ENCODE measurements around the gene NRG3. TPM values are rescaled to one million over a fixed set of nuclear protein-coding genes. Genes with fewer than 3 reads are reported as not detected.

The NRG3 gene
- total RNA-seq, 1 donor from 2014 or later = not detected

- no peak for ATAC-seq
Observed at GRCh38 chr10:82856957-82857613, 982.1 kb downstream of the NRG3 start.

GRCh38 chr10:82861889-82862288 lies 986.9 kb downstream of the NRG3 start:
- no peak for ATAC-seq

GRCh38 chr10:82865366-82865765 lies 990.4 kb downstream of the NRG3 start:
- ATAC-seq = no peak

- ATAC-seq = no peak
Observed at GRCh38 chr10:82866424-82867020, 991.5 kb downstream of the NRG3 start.

GRCh38 chr10:82867056-82867455 lies 992.1 kb downstream of the NRG3 start:
- no peak for ATAC-seq

GRCh38 chr10:82874671-82875070 lies 999.7 kb downstream of the NRG3 start:
- ATAC-seq = no peak

GRCh38 chr10:82880776-82881290 lies 1005.8 kb downstream of the NRG3 start:
- ATAC-seq = no peak

- no peak for ATAC-seq
Observed at GRCh38 chr10:82882722-82883121, 1007.7 kb downstream of the NRG3 start.

GRCh38 chr10:82883603-82884002 lies 1008.6 kb downstream of the NRG3 start:
- no peak for ATAC-seq

- no peak for ATAC-seq
Observed at GRCh38 chr10:82887488-82887887, 1012.5 kb downstream of the NRG3 start.

- no peak for ATAC-seq
Observed at GRCh38 chr10:82888809-82889455, 1013.9 kb downstream of the NRG3 start.

GRCh38 chr10:82889728-82890127 lies 1014.7 kb downstream of the NRG3 start:
- no peak for ATAC-seq

- ATAC-seq = no peak
Observed at GRCh38 chr10:82890573-82890972, 1015.6 kb downstream of the NRG3 start.

GRCh38 chr10:82908096-82908495 lies 1033.1 kb downstream of the NRG3 start:
- ATAC-seq = no peak

GRCh38 chr10:82908751-82909150 lies 1033.8 kb downstream of the NRG3 start:
- no peak for ATAC-seq

- peak; percentile 46 for ATAC-seq
Observed at GRCh38 chr10:82910301-82910700, 1035.3 kb downstream of the NRG3 start.

- no peak for ATAC-seq
Observed at GRCh38 chr10:82914655-82915136, 1039.7 kb downstream of the NRG3 start.

GRCh38 chr10:82916941-82917340 lies 1041.9 kb downstream of the NRG3 start:
- no peak for ATAC-seq

- no peak for ATAC-seq
Observed at GRCh38 chr10:82918022-82918421, 1043.0 kb downstream of the NRG3 start.

GRCh38 chr10:82922046-82922445 lies 1047.1 kb downstream of the NRG3 start:
- ATAC-seq = no peak

- ATAC-seq = no peak
Observed at GRCh38 chr10:82922755-82923154, 1047.8 kb downstream of the NRG3 start.

- no peak for ATAC-seq
Observed at GRCh38 chr10:82924711-82925110, 1049.7 kb downstream of the NRG3 start.

- ATAC-seq = peak; percentile 66
Observed at GRCh38 chr10:82925547-82925946, 1050.6 kb downstream of the NRG3 start.

GRCh38 chr10:82932451-82932850 lies 1057.5 kb downstream of the NRG3 start:
- no peak for ATAC-seq
